HG02938 (cell line): ENCODE measurements around the gene KHDRBS2.

Experiments
- ATAC-seq: cut with Tn5 transposase; IDR thresholded peaks from one replicate; pipeline ENCODE4 v1.9.1; 2021; ENCODE audit warnings: mild to moderate bottlenecking, moderate library complexity; ENCODE audit not compliant: unreplicated experiment

Gene KHDRBS2

DNA sequence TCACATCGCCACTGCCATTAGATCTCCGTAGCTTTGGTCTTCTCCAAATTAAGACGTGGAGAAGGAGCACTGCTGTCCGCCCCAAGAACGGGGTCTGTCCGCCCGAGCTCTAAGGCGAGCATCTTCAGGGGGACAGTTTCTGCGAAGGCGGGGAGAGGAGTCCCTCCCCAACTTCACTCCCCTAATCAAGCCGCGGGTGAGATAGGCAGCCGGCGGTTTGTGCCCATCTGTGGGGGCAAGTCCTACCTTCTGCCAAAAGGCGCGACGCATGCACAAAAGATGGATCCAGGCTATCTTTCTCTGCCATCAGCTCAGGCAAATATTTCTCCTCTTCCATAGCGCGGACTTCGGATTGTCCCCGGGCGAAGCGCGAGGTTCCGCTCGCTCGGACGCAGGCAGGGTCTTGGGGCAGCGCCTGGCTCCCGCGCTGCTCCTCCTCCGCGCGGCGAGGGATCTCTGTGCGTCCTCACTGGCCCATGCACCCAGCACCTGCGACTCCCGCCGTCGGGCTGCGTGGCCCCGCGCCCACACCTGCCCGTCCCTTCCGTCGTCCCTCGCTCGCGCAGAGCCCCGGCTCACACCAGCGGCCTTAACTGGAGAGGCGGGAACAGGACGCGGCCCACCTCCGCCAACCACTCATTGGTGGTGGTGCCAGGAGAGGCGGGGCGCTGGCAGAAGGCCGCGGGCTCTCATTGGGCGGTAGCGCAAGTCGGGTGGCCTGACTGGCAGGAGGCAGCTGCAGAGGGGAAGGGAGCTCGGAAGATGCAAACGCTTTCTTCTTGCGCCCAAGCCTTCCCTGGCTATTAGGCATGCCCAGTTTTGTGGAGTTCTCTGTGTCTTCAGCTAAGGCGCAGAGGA is at the start of gene KHDRBS2:
Gene KHDRBS2 (minus strand): TSS at position 614 of the 858 bp plus-strand sequence.
- peak; percentile 100 for ATAC-seq

DNA sequence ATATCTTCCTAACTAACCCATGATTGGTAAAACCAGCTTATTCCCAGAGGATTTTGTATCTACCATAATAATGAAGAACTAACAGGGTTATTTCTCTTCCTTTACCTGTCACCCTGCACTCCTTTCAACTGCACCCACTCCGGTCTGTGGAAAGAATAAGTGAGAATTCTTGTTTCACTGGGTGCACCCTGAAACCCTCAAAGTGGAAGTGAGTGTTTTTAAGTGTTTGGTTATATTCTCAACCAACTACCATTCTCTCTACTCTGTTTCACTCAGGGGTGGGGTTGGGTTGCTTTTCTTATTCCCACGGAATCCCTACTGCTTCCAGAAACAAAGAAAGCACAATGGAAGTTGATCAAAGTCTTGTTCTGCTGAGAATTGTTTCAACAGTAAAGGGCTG is 42.6 kb upstream of the KHDRBS2 start:
- peak; percentile 66 for ATAC-seq

DNA sequence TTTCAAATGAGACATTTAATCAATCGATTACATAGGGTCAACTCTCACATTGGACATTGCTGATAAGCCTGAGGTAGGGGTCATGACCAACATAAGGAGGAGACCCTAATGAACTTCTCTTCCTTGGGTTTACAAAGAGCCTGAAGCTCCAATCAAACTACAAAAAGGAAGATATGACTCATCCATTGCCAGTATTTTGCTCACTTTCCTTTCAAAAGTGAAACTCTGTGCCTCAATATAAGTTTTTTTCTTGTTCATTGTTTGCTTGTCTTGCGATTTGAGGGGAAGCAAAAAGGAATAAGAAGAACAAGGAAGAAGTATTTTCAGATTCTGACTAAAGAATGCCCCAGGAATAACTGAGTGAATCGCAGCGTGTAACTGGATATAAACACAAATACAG is 38.8 kb upstream of the KHDRBS2 start:
- no peak for ATAC-seq

DNA sequence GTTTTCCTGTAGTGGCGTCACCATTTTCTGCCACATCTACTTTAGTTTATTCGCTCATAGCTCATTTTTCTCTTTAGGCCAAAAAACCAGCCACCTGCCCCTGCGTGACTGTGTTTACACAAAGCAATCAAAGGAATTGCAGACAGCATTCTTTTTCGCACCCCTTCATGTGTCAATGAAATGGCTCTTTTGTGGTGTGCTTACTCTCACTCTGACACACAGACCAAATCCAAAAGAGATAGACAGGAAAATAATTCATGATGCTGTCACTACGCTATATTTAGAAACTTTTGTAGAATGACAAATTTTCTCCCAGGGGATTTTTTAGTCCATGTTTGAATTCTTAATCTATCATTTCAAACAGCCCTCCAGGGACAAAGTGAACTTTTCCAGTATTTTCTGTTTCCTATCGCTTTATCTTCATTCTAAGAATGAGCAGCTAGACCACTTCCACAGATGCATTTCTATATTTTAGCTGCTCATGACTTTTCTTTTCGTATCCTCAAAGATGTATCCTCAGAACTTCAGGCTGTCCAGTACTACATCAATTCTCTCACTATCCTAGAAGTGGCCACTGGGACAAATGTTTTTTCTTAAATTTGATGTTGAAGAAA is 37.9 kb upstream of the KHDRBS2 start:
- ATAC-seq, result no peak

DNA sequence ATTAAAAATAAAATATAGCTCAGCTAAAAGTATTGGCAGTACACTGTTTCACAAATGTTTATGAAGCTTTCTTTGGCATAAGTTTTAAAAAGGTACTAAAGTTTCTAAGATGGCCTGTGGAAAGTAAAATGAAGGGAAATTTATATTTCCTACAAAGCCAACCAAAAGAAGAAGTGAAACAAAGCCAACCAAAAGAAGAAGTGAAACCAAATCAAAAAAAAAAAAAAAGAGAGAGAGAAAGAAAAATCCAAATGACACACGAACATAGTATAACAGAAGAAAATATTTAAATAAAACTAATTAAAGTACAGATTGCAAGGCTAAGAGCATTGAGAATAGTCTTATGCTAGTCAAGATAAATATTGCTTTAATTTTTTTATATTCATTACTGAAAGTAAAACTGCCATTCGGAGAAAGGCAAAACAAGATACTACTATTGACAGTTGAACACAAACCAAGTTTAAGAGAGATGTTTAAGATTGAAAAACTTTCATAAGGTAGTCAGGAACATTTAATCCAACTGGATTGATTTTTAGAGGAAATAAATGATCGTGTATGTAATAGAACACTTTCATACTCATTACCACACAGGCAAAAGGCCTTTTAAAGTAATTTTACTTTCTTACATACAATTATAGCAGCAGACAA is 12.8 kb upstream of the KHDRBS2 start:
- ATAC-seq, result peak; percentile 94

DNA sequence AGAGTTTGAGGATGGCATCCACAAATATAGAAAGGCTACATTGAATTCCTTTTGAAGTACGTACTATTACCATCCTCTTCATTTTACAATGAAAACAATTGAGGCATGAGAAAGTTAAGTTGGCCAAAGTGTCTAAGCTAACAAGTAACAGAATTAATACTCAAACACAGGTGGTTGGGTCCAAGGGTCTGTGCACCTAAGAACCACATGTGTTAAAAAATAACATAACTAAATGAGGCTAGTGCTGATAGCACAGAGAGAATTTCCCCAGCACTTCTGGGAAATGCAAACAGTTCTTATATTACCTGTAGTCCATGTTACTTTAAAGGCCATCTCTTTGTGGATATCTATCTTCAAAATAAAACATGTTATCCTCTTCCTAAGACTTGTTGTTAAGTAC is 10.5 kb upstream of the KHDRBS2 start:
- ATAC-seq, result no peak

DNA sequence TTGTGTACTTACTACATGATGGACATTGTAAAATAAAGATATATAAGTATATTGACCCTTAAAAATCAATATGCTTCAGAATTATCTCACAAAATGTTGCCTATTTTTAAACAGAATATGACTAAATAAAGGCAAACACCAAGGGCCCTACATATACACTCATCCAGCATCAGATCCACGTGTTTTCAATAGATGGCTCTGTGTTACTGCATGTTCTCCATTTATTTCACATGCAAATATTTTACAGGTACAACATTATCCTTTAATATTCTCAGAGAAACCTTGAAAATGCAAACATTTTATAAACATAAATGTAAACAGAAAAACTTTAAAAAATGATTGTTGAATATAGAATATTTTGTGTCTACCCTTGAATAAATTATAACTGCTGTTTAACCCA is 2.9 kb upstream of the KHDRBS2 start:
- no peak for ATAC-seq

DNA sequence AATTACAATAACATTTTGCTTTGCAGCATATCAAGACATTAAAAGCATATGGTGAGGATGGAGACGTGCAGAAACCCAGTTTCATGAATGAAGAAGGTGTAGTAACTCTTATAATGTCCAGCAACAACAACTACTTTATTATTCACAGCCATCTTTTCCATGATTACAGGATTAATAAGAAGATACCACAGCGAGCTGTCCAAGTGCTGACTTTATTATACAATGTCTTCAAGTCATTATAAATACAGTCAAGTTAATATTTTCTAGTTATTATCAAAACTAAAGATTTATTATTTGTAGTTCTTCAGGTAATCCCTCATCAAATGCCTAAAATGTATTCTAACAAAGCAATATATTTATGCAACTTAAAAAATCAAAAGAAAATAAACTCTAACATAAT is 2.5 kb upstream of the KHDRBS2 start:
- ATAC-seq, result no peak

DNA sequence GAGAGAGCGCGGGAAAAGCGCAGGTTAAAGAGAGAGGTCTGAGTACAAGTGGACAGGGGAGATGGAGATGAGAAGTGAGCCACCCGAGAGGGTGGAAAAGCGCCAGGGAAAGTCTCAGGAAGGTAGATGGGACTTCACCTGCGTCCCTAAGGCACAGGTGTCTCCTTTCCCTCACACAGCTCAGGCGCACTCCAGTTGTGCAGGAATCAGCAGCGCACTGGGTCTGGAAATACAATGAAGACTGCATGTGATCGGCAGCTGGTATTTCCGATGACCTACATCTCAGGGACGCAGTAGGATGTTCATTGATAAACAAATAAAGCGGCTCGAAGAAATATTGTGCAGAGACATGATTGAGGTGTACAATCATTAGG is 432 bp upstream of the KHDRBS2 start:
- ATAC-seq, result peak; percentile 10

DNA sequence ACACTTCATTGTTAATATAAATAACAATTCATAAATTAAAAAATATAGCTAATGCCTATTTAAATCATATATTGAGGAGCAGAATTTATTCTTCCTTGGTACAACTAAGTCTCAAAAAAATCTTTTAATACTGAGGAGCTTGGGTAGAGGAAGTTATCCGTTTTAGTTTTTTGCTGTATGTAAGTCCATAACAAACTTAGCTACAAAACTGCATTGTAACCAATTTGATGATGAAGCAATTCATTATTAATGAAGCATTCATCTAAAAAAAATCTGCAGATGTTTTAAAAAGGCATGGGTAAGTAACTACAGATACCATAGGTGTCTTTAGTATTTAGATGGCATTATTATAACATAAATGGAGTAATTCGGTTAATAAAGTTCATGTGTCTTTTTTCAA is 1.3 kb downstream of the KHDRBS2 start:
- ATAC-seq, result no peak

DNA sequence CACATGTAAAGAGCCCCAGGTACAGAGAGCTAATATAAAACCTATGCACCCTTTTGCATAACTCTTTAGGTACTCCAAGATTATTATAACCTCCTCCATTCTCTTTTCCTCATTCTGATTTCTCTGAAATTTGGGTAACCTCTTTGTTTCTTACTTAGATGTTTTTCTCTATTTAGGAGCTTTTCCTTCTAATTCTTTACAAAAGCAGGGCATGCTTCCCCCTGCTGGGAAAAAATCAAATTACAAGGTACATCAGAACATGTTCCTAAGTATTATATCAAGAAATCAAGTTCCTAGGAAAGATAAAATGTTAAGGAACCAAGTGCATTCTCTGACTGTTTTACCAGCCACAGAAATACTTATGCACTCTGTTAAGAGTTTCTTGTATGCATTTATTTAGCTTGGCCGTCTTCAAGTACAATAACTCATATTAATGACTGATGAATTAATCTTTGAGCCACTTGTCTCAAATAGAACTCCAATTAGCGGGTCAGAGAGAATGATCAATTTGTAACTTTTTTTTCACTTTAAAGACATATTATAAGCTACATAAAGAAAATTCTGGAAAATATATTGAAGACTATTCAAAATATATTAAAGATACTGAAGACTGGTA is 2.1 kb downstream of the KHDRBS2 start:
- no peak for ATAC-seq

DNA sequence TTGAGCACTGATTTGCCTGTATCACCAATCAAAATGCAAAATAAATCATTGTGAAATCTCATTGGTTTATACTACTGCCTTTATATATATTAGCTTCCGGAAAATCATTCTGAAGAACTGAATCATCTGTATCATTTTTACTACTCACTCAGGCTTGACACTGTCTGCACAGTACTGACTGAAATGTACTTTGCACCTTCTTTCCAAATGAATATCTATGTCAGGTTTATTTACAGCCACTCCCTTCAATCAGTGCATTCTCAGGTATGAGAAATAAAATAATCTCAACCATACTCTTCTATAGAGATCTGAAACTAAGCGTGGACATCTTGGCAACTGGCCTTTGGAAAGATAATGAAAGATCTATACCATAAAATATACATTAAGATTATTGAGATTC is 2.7 kb downstream of the KHDRBS2 start:
- ATAC-seq, result no peak

DNA sequence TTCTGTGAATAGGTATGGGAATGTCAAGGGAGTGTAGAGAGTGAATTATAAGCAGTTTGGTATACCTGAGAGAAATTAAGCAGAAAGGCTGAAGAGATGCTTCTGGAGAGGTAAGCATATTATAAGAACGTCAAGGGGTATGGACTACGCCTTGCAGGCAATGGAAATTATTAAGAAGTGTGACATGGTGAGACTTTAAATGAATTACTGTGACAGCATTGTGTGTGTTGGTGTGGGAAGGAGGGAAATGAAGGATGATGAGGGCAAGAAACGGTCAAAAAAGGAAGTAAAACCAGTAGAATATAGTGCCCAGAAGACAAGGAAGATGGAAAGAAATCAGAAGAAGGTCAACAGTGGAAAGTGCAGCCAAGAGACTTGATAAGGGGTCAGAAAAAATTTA is 5.9 kb downstream of the KHDRBS2 start:
- no peak for ATAC-seq

DNA sequence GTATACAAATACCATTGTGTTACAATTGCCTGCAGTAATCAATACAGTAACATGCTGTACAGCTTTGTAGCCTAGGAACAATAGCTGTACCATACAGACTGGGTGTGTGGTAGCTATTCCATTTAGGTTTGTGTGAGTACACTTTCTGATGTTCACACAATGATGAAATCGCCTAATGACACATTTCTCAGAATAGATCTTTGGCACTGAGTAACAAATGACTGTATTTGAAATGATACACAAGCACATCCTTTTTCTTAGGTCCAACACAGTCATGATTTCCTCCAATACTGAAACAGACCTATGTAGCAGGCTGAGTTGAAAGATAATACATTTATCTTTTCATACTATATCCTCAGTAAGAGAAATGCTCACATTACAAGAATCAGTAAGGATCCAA is 13.9 kb downstream of the KHDRBS2 start:
- no peak for ATAC-seq

DNA sequence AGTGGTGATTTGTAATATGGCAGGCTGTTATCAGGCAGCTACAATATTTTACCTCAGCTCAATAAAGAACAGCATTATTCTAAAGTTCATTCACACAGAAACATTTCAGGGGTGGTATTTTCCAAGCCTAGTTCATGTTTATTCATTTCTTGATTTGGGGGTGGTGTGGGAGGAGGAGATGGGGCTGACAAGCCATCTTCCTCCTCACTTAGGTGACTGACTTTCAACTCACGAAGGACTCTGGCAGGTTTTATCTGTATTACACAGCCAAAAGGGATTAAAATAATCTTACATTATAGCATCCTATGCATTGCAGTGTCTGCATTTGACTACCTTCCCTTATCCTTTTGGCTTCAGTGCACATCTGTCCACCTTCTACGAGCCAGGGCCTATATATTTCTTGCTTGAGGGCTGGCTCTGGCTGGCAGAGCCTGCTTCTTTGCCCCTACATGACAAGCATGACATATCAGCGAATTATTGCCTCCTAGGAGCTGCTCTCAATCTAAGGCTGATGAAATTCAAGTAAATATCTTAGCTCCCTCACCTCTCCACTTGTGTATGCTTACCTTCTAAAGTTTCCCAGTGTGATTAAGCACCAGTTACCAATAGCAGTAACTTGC is 20.0 kb downstream of the KHDRBS2 start:
- no peak for ATAC-seq

DNA sequence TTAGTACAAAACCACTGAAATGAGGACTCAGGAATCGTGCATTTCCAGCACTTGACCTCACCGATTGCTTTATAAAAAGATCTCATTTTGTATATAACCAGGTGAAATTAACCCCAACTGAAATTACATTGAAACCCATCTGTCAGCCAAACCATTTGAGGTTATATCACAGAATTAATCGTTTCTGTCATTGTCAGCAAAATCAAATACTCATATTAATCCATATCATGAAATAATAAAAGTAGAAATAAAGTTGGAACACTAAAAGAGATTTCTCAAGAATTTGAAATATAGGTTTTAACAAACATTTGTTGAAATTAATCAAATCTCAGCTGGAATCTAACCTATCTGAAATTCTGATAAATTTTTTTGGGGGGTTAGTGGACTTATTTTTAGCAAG is 23.7 kb downstream of the KHDRBS2 start:
- no peak for ATAC-seq

DNA sequence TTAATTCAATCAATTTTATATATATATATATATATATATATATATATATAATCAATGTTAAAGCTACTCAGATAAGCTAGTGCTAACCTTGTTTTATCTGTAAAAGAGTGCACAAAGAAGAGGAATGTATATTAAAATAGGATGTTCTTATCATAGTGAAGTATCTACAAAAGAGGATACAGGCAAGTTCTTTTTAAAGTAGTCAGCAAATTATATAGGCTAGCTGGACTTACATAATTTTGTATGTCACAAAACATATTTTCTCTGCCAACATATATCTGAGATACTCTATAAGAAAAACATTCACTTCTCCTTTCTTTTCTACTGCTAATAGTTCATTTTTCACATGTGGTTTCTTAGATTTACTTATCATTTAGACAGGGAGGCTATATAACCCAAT is 39.9 kb downstream of the KHDRBS2 start:
- ATAC-seq, result no peak

DNA sequence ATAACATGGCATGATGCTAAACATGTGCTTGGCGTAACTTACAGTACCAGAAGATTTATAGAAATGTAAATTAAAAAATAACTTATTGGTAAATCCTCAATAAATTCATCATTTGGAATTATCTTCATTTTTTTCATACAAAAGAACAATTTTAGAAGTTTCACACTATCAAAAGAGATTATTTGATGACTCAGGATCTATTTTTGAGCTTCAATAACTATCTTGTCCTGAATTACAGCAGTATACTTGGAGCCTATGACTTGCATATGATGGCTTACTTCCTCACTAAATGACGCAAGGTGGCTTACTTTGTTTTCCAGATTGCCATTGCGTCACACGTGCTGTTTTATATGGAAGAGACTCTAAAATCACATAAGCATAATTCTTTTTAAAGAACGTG is 49.2 kb downstream of the KHDRBS2 start:
- ATAC-seq, result no peak

DNA sequence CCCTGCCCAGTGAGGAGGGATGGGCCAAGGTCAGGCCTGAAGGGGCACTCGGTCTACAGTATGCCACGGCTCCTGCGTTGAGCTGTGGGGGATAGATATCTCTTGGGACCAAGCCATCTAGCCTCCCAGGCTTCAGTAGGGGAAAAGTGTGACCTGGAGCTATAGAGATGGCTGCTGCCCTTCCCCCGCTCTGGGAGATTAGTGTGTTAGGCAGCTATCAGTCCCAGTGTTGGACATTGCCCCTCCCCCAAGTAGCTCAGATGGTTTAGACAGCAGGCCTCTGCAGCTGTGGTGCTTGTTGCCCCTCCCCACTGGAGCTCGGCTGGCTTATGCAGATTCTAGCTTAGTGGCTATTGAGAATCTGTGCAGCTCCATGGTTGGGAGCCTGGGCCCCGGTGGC is 56.8 kb downstream of the KHDRBS2 start:
- no peak for ATAC-seq

DNA sequence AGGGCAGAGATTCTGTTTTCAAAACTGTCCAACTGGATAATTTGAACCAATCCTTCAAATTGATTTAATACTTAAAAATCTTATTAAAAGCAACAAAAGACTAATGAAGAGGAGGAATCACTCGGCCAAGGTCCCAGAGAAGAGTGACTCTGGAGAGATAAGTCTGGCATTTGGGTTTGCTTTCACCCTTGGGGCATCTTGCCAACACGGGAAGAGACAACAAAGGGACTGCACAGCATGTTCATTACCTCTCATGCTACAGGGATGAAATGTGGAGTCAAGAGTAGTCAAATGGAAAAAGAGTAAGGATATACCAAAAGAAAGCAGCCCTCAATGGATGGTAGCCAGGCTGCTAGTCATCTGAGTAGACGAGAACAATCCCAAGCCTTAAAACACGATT is 68.2 kb downstream of the KHDRBS2 start:
- no peak for ATAC-seq

DNA sequence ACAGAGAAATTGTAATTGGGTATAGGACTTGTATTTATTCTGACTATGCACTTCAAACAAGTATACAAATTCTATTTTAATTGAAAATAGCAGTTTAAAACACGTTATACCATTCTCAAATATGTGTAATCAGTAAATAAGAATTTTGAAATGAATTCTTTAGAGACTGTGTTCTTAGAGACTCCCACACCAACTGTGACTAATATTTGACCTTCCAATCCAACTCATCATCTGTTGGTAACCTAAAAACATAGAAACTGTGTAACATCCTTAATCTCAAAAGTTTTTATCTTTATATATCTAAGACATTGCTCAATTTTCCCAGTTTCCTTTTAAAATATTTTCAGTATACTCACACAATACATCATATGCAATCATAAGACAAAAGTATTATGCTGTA is 83.9 kb downstream of the KHDRBS2 start:
- no peak for ATAC-seq
